Liver (tissue), 9 donors: ENCODE results near the gene MAFF. TPM values are rescaled to one million over a fixed set of nuclear protein-coding genes. Genes with fewer than 3 reads are reported as not detected.
"Not testable (repeated sequence)": the region's sequence is repeated elsewhere in the genome, so short reads cannot be mapped to it uniquely, and the experiment has no call there.

Source experiments
- DNase-seq: peaks from one replicate; pipeline ENCODE4 v3.0.0-alpha.2; 2017; ENCODE audit warnings: low spot score
- H3K27ac ChIP-seq, 2 donors: one replicate each; pipeline ENCODE4 v1.7.0; 2013; ENCODE audit warnings: inconsistent platforms in 2 of 2, low read length in 2 of 2, control low read depth in 1 of 2, low read depth in 1 of 2, mild to moderate bottlenecking in 1 of 2
- H3K27me3 ChIP-seq, 4 donors: one replicate each; pipeline versions ENCODE4 v1.6.1 to v1.7.0; 2013; ENCODE audit warnings: low read length in 3 of 4, inconsistent platforms in 1 of 4, mild to moderate bottlenecking in 1 of 4, moderate library complexity in 1 of 4; ENCODE audit not compliant: control insufficient read depth in 4 of 4, insufficient read depth in 4 of 4
- H3K36me3 ChIP-seq, 4 donors: one replicate each; pipeline versions ENCODE4 v1.6.1 to v1.7.0; 2013; ENCODE audit warnings: low read length in 3 of 4, mild to moderate bottlenecking in 3 of 4, low read depth in 1 of 4, moderate library complexity in 1 of 4; ENCODE audit not compliant: control insufficient read depth in 4 of 4, insufficient read depth in 3 of 4
- H3K4me1 ChIP-seq, 4 donors: one replicate each; pipeline versions ENCODE4 v1.6.1 to v1.7.0; 2013; ENCODE audit warnings: low read length in 3 of 4, mild to moderate bottlenecking in 3 of 4, moderate library complexity in 1 of 4; ENCODE audit not compliant: control insufficient read depth in 4 of 4, insufficient read depth in 4 of 4
- H3K4me3 ChIP-seq, 3 donors: one replicate each; pipeline versions ENCODE4 v1.6.1 to v1.7.0; 2013; ENCODE audit warnings: low read length in 3 of 3, control low read depth in 1 of 3, low read depth in 1 of 3, mild to moderate bottlenecking in 1 of 3
- H3K9ac ChIP-seq, 2 donors: one replicate each; pipeline ENCODE4 v1.7.0; 2013; ENCODE audit warnings: low read length in 2 of 2, mild to moderate bottlenecking in 2 of 2, moderate library complexity in 2 of 2, control low read depth in 1 of 2, low read depth in 1 of 2
- H3K9me3 ChIP-seq, 4 donors: one replicate each; pipeline versions ENCODE4 v1.6.1 to v1.7.0; 2013; ENCODE audit warnings: low read length in 3 of 4; ENCODE audit not compliant: control insufficient read depth in 4 of 4
- EGR1 ChIP-seq, 2 donors: IDR thresholded peaks; 2 replicates each; pipeline ENCODE4 v1.6.1; 2016 to 2018; ENCODE audit warnings: antibody characterized with exemption in 2 of 2, low read depth in 2 of 2
- FOXA2 ChIP-seq: IDR thresholded peaks from 2 replicates; pipeline ENCODE4 v1.6.1; 2016; ENCODE audit warnings: antibody characterized with exemption
- GABPA ChIP-seq, 2 donors: IDR thresholded peaks in 1 of 2; conservative IDR thresholded peaks in 1 of 2; 2 replicates each; pipeline ENCODE4 v1.6.1; 2016; ENCODE audit warnings: antibody characterized with exemption in 2 of 2, mild to moderate bottlenecking in 1 of 2, moderate library complexity in 1 of 2
- JUND ChIP-seq, 2 donors: IDR thresholded peaks; 2 replicates each; pipeline ENCODE4 v1.6.1; 2016; ENCODE audit warnings: antibody characterized with exemption in 2 of 2
- NR2F2 ChIP-seq: IDR thresholded peaks from 2 replicates; pipeline ENCODE4 v1.6.1; 2016; ENCODE audit warnings: antibody characterized with exemption
- RAD21 ChIP-seq, 2 donors: IDR thresholded peaks; 2 replicates each; pipeline ENCODE4 v1.6.1; 2016; ENCODE audit warnings: antibody characterized with exemption in 2 of 2, mild to moderate bottlenecking in 2 of 2
- REST ChIP-seq: IDR thresholded peaks from 2 replicates; pipeline ENCODE4 v1.6.1; 2016; ENCODE audit warnings: antibody characterized with exemption, mild to moderate bottlenecking
- RXRA ChIP-seq, 2 donors: IDR thresholded peaks; 2 replicates each; pipeline ENCODE4 v1.6.1; 2017 to 2018; ENCODE audit warnings: antibody characterized with exemption in 2 of 2, mild to moderate bottlenecking in 1 of 2
- YY1 ChIP-seq: IDR thresholded peaks from 2 replicates; pipeline ENCODE4 v1.6.1; 2016; ENCODE audit warnings: antibody characterized with exemption, mild to moderate bottlenecking
- WGBS: extraction: QIAGEN DNeasy Blood & Tissue Kit; methylation state at CpG from one replicate; pipeline ENCODE4 v1.1.7; 2013; 5-methylcytosine and 5-hydroxymethylcytosine counted together
- polyA plus RNA-seq, 2 donors: library from polyadenylated mRNA; stranded (reverse) in 1 of 2; unstranded in 1 of 2; fragments of 200-250 nt in 1 of 2; fragments of >200 nt in 1 of 2; fragmentation: Nextera tagmentation in 1 of 2; extraction: Ambion mirVana in 1 of 2; gene quantifications; one replicate each; pipeline versions ENCODE4 v1.2.1 to v1.2.3, GENCODE V29; 2013 to 2015
- total RNA-seq, 2 donors: library from RNA; depleted of rRNA; stranded (reverse); fragments of >200 nt; gene quantifications; one replicate each; pipeline ENCODE4 v1.2.3, GENCODE V29; 2014
- TF ChIP-seq, protein P1 (sequence below): IDR thresholded peaks from 2 replicates; pipeline ENCODE4 v1.6.1; 2016; ENCODE audit warnings: antibody characterized with exemption
- TF ChIP-seq, protein P2 (sequence below): IDR thresholded peaks from 2 replicates; pipeline ENCODE4 v1.6.1; 2016; ENCODE audit warnings: antibody characterized with exemption
- donor health status: healthy.
- donor health status: healthy.
- donor health status: healthy.
- donor health status: healthy.
- donor health status: healthy.

Gene MAFF
- total and polyA plus RNA-seq, 4 donors, result 1.4 to 3.3 (median 2.0) TPM

DNA sequence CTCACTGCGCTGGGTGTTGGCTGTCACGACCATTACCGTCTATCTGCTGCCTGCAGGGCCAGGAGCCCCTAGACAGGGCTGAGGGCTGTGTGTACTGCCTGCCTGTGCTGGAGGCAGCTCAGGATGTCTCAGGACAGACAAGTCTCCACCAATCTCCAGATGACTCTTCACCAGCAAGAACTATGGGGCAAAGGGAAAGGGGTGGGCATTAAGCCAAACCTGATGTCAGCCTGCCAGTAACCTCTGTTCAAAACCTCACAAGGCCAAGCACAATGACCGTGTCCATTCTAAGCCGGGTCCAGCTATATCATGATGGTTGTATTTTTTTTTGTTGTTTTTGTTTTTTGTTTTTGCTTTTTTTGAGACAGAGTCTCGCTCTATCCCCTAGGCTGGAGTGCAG is 31.6 kb downstream of the MAFF start (continued):
- TF ChIP-seq, protein P1, sequence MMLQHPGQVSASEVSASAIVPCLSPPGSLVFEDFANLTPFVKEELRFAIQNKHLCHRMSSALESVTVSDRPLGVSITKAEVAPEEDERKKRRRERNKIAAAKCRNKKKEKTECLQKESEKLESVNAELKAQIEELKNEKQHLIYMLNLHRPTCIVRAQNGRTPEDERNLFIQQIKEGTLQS, result no peak
- TF ChIP-seq GABPA (IDR thresholded peaks at IDR 0.05 in 1 of 2, conservative IDR thresholded peaks at IDR 0.05 in 1 of 2), result no peak
- TF ChIP-seq, protein P2, sequence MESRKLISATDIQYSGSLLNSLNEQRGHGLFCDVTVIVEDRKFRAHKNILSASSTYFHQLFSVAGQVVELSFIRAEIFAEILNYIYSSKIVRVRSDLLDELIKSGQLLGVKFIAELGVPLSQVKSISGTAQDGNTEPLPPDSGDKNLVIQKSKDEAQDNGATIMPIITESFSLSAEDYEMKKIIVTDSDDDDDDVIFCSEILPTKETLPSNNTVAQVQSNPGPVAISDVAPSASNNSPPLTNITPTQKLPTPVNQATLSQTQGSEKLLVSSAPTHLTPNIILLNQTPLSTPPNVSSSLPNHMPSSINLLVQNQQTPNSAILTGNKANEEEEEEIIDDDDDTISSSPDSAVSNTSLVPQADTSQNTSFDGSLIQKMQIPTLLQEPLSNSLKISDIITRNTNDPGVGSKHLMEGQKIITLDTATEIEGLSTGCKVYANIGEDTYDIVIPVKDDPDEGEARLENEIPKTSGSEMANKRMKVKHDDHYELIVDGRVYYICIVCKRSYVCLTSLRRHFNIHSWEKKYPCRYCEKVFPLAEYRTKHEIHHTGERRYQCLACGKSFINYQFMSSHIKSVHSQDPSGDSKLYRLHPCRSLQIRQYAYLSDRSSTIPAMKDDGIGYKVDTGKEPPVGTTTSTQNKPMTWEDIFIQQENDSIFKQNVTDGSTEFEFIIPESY, result no peak

DNA sequence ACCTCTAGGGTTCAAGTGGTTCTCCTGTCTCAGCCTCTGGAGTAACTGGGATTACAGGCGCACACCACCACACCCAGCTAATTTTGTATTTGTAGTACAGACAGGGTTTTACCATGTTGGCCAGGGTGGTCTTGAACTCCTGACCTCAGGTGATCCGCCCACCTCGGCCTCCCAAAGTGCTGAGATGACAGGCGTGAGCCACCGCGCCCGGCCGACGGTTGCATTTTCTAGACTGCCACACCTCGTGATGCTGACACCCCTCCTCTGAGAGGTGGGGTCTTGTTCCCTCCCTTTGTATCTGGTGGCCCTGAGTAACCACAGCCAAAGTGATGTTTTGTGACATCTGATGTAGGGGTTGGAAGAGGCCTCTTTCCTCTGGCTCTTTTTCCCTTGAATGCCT is 32.1 kb downstream of the MAFF start:
- H3K27me3 ChIP-seq, H3K9me3 ChIP-seq, H3K9ac ChIP-seq, DNase-seq, H3K4me3 ChIP-seq, H3K4me1 ChIP-seq, H3K27ac ChIP-seq: not testable (repeated sequence)
- 97% methylated on average over 10 of the region's 10 CpGs for WGBS
- H3K36me3 ChIP-seq, result peaks cover 0 to 14% (median 0%) of the 10 kb centered on the region in 4 donors

- Histone ChIP-seq H3K4me3 (no peak overlapping the region), H3K36me3 (peaks cover 0 to 14% (median 0%) of the 10 kb centered on the region in 4 donors), H3K9ac (no peak overlapping the region), H3K4me1 (peaks cover 0 to 16% (median 8%) of the 10 kb centered on the region in 4 donors), H3K9me3 (no peaks in the 10 kb centered on the region), H3K27ac (no peak overlapping the region), H3K27me3 (no peaks in the 10 kb centered on the region)
- no peak for DNase-seq
- TF ChIP-seq, protein P2, result no peak
- TF ChIP-seq RAD21 (IDR thresholded peaks at IDR 0.05) (no peak), GABPA (IDR thresholded peaks at IDR 0.05 in 1 of 2, conservative IDR thresholded peaks at IDR 0.05 in 1 of 2) (no peak), FOXA2 (no peak), JUND (IDR thresholded peaks at IDR 0.05) (no peak), YY1 (no peak), NR2F2 (no peak), RXRA (IDR thresholded peaks at IDR 0.05) (no peak), REST (no peak), EGR1 (IDR thresholded peaks at IDR 0.05; ENCODE audit: low read depth in 2 of 2) (no peak)
- TF ChIP-seq, protein P1, result no peak
- 95% methylated on average over 14 of the region's 14 CpGs for WGBS
Observed at GRCh38 chr22:38235240-38235850, 33.6 kb downstream of the MAFF start.
